Naive B cell (primary cell): ENCODE results near the gene PDE6G. TPM values are rescaled to one million over a fixed set of nuclear protein-coding genes. Genes with fewer than 3 reads are reported as not detected.
"Not testable (repeated sequence)": the region's sequence is repeated elsewhere in the genome, so short reads cannot be mapped to it uniquely, and the experiment has no call there.

ENCODE experiments used
- ATAC-seq, 2 donors: fragments of 150-1000 bp; cut with Tn5 transposase; 2 replicates each; pipeline ENCODE4 v1.10.0; 2021; ENCODE audit warnings: low read depth in 2 of 2, mild to moderate bottlenecking in 2 of 2, moderate library complexity in 2 of 2
- DNase-seq: peaks from one replicate; pipeline ENCODE4 v3.0.0; 2022
- H3K27ac Mint-ChIP-seq, 6 donors: one replicate each; pipeline ENCODE4 v1.8.0; 2020 to 2022; ENCODE audit warnings: mild to moderate bottlenecking in 6 of 6, mixed read lengths in 6 of 6, moderate library complexity in 5 of 6, inconsistent platforms in 2 of 6
- H3K27me3 Mint-ChIP-seq, 3 donors: one replicate each; pipeline ENCODE4 v1.8.0; 2021 to 2022; ENCODE audit warnings: mixed read lengths in 3 of 3, mild to moderate bottlenecking in 1 of 3
- H3K36me3 Mint-ChIP-seq, 2 donors: one replicate each; pipeline ENCODE4 v1.8.0; 2020 to 2022; ENCODE audit warnings: mixed read lengths in 2 of 2, inconsistent platforms in 1 of 2, mild to moderate bottlenecking in 1 of 2
- H3K4me1 Mint-ChIP-seq, 3 donors: one replicate each; pipeline ENCODE4 v1.8.0; 2020 to 2022; ENCODE audit warnings: mixed read lengths in 3 of 3, inconsistent platforms in 1 of 3, mild to moderate bottlenecking in 1 of 3, moderate library complexity in 1 of 3
- H3K4me3 Mint-ChIP-seq, 8 donors: one replicate each; pipeline ENCODE4 v1.8.0; 2020 to 2022; ENCODE audit warnings: mild to moderate bottlenecking in 8 of 8, mixed read lengths in 8 of 8, moderate library complexity in 8 of 8, inconsistent platforms in 2 of 8
- H3K9me3 Mint-ChIP-seq, 7 donors: one replicate each; pipeline ENCODE4 v1.8.0; 2020 to 2022; ENCODE audit warnings: mixed read lengths in 7 of 7, mild to moderate bottlenecking in 5 of 7, inconsistent platforms in 2 of 7, moderate library complexity in 1 of 7
- polyA plus RNA-seq, 6 donors: library from polyadenylated mRNA; unstranded; fragments of 300-500 nt; fragmentation: Illumina TruSeq; gene quantifications; one replicate each; pipeline ENCODE4 v1.2.3, GENCODE V29; 2021; ENCODE audit warnings: low read depth in 6 of 6

Gene PDE6G
- polyA plus RNA-seq, 6 donors from 2014 or later = 2.1 to 16.1 (median 5.1) TPM

DNA sequence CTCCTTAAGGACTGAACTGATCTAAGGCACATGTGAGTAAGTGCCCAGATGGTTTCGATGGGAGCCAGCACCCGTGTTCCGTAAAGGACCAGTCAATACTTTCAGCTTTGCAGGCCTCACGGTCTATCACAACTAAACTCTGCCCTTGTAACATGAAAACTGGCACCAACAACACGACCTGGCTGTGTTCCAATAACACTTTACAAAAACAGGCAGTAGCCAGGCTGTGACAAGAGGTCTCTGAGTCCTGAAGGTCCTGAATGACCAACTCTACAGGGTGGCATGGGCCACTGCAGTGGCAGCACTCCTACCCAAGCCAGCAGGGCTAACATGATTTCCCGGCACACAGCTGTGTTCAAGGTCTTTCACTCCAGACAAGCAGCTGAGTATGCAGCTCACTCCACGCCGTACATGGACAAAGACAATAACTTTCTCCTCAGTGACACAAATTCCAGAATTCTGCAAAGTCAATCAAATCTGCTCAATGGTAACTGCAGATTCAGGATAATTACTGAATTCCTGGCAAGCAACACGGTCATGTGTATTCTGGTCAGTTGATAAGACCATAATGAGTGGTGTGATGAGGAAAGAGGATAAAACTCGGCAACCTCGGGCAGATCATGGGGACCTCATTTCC, 34.7 kb downstream of the PDE6G start:
- Mint-ChIP-seq H3K9me3 (peaks cover 0 to 10% (median 7%) of the 10 kb centered on the region in 7 donors), H3K36me3 (peaks cover 26 to 29% of the 10 kb centered on the region in 2 donors), H3K4me3 (no peak overlapping the region), H3K4me1 (peaks cover 7 to 17% (median 17%) of the 10 kb centered on the region in 3 donors), H3K27me3 (no peaks in the 10 kb centered on the region), H3K27ac (peak overlapping the region in 1 of 6 donors; percentile 15)
- DNase-seq (no peak), ATAC-seq (no peak)

DNA sequence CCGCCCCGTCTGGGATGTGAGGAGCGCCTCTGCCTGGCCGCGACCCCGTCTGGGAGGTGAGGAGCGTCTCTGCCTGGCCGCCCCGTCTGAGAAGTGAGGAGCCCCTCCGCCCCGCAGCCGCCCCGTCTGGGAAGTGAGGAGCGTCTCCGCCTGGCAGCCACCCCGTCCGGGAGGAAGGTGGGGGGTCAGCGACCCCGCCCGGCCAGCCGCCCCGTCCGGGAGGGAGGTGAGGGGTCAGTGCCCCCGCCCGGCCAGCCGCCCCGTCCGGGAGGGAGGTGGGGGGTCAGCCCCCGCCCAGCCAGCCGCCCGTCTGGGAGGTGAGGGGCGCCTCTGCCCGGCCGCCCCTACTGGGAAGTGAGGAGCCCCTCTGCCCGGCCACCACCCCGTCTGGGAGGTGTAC, 38.0 kb downstream of the PDE6G start:
- H3K4me1 Mint-ChIP-seq = peaks cover 15 to 17% (median 16%) of the 10 kb centered on the region in 3 donors
- not testable (repeated sequence) for H3K27me3 Mint-ChIP-seq, DNase-seq, ATAC-seq, H3K9me3 Mint-ChIP-seq, H3K4me3 Mint-ChIP-seq, H3K27ac Mint-ChIP-seq
- peaks cover 7 to 12% of the 10 kb centered on the region in 2 donors for H3K36me3 Mint-ChIP-seq

DNA sequence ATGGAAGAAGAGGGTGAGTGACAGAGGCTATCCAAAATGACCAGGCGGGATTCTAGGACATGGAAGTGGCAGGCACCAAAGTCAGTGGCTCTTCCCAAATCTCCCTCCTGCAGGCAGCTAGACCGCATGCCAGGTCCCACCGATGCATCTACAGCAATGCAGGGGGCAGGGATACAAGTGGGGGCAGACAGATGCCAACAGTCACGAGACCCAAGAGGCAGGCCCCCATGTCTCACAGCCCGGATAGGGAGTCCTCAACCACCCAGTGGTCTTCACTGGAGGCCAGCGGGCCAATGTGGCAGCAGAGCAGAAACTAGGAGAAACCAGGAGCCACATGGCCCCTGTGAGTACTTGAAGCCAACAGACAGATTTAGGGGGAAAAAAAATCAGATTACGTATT, 39.5 kb downstream of the PDE6G start:
- H3K4me3 Mint-ChIP-seq = peak overlapping the region in 1 of 8 donors; percentile 42
- ATAC-seq (no peak), DNase-seq (no peak)
- no peak overlapping the region for H3K27ac Mint-ChIP-seq
- H3K9me3 Mint-ChIP-seq = peaks cover 0 to 1% (median 0%) of the 10 kb centered on the region in 7 donors
- no peaks in the 10 kb centered on the region for H3K27me3 Mint-ChIP-seq
- peaks cover 11 to 18% of the 10 kb centered on the region in 2 donors for H3K36me3 Mint-ChIP-seq
- H3K4me1 Mint-ChIP-seq = peaks cover 15 to 17% (median 16%) of the 10 kb centered on the region in 3 donors

DNA sequence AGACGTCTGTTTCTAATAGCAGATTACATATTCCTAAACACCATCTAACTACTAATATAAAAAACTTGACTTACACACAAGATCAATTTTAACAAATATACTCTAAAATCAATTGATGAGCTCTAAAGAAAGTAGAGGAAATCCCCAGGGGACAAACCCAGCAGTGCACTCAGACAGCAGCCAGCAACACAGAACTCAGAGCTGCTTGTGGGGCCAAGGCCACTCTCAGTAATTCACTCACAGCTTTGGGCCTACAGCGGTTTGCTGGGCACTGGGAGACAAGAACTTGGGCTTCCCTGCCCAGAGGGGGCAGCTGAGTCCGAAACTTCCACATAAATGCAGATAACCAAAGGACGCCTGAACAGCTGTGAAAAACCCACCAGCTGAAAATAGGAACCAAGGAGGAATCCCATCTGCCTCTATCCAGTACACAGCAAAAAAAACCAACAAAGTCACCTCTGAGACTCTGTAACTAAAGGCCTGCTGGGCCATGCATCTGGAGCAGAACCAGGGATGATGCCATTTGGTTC, 40.9 kb downstream of the PDE6G start:
- H3K36me3 Mint-ChIP-seq = peaks cover 4 to 10% of the 10 kb centered on the region in 2 donors
- H3K9me3 Mint-ChIP-seq = peaks cover 0 to 1% (median 0%) of the 10 kb centered on the region in 7 donors
- ATAC-seq (no peak), DNase-seq (no peak)
- H3K4me3 Mint-ChIP-seq = no peak overlapping the region
- H3K27ac Mint-ChIP-seq = no peak overlapping the region
- H3K27me3 Mint-ChIP-seq = no peaks in the 10 kb centered on the region
- H3K4me1 Mint-ChIP-seq = peaks cover 15 to 17% (median 16%) of the 10 kb centered on the region in 3 donors

DNA sequence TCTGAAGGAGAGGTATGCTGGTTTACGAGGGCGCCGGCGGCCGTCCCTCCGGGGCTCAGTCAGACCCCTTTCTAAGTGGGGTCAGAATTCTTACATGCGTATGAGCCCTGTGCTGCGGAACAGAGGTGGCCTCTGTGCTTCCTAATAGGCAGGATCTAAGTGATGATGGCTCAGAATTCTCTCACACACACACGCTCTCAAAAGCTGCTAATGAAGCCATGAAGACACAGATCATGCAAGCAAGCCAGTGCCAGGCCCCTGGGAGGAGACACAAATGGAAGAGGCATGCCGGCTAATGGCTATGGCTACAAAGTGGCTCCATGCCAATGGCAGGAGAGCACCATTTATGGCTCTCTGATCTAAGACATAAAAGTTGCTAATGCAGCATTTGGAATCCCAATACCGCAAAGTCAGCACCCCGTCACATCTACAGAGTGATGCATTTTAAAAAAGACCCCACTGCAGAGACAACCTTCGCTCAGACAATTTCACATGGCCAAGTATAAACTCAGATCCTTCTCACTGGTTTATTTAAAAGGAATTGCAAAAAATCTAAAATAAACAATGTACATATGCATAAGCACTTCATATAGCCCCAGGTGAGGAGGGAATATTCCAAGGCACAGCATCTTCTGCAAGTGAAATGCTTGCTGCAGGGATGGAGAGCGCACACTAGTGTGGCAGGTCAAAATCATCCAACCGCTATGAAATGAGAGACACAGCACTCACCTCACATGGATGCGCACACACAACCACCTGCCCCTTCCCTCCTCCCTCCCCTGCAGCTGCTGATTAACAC, 44.0 kb downstream of the PDE6G start:
- Mint-ChIP-seq H3K9me3 (peaks cover 0 to 1% (median 0%) of the 10 kb centered on the region in 7 donors), H3K27ac (no peak overlapping the region), H3K36me3 (peaks cover 6 to 8% of the 10 kb centered on the region in 2 donors)

DNA sequence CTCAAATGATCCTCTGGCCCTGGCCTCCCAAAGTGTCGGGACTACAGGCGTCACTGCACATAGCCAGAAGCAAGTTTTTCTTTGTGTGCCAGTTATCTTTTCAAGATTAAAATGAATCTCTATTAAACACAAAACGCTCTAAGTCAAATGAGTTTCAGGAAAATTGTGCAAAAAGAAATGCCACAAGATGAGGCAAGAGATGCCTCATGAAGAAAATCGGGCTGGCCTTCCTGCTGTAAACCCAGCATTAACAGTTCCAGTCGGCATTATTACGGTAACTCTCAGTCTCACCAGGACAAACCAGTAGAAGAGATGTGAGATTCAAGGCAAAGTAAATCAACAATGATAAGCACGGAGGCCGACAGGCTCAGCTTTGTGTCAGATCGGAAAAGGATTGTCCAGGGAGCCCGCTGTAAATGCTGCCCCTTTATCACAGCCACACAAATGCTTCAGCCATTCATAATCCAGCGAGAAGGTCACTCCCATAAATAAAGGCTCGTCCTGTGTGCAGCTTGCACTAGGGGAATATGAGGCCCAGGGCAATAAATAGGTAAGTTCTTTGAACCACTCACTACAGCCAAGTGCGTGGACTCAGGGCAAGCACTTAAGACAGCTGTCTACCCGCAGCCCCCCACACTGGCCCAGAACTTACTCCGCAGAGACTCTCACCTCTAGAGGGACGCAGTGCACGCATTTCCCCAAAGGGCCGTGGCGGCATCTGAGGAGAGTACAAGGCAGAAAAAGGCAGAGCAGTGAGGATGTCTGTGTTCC, 46.6 kb downstream of the PDE6G start:
- H3K4me1 Mint-ChIP-seq = peaks cover 6 to 9% (median 7%) of the 10 kb centered on the region in 3 donors
- no peak overlapping the region for H3K4me3 Mint-ChIP-seq
- no peaks in the 10 kb centered on the region for H3K9me3 Mint-ChIP-seq
- no peak for ATAC-seq
- peaks cover 6 to 18% of the 10 kb centered on the region in 2 donors for H3K36me3 Mint-ChIP-seq
- H3K27ac Mint-ChIP-seq = no peak overlapping the region
- DNase-seq = no peak
- no peaks in the 10 kb centered on the region for H3K27me3 Mint-ChIP-seq

More for the DNA sequence above, 44.0 kb downstream of the PDE6G start:
- no peak overlapping the region for H3K4me3 Mint-ChIP-seq
- ATAC-seq (no peak), DNase-seq (no peak)
- no peaks in the 10 kb centered on the region for H3K27me3 Mint-ChIP-seq
- H3K4me1 Mint-ChIP-seq = peaks cover 15 to 17% (median 16%) of the 10 kb centered on the region in 3 donors

DNA sequence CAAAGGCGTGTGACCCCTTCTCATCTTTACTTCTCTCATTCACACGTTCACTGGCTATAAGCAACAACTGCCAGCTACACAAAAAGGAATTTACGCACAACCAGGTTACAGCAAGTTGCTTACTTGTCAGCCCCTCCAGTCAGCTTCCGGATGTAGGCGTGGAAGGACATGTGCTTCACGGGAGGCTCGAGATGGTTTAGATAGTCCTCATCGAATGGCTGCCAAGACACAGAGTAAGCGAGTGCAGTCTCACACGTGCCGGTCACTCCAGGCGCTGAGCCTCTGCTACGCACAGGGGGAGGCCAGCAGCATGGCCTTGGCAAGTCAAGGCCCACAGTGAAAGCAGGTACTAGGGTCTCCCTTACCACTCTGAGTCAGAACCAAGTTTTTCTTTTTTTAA, 47.7 kb downstream of the PDE6G start:
- no peak overlapping the region for H3K27ac Mint-ChIP-seq
- H3K4me3 Mint-ChIP-seq = no peak overlapping the region
- ATAC-seq = no peak

DNA sequence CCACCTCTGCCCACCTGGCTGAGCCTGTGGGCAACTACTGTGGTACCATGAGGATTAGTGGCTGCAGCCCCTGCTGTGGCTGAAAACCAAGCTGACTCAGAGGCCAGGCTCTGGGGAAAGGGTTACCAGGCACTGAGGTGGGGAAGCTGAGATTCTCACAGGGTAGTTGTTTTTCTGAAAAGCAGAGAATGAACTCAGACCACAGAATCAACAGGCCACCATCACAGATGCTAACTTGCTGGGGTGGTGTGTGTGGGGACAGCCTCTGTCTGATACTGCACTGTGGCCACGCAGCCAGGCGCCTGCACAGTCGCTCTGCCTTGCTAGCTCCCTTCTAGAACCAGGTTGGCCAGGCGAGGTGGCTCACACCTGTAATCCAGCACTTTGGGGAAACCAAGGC, 48.3 kb downstream of the PDE6G start:
- DNase-seq (no peak), ATAC-seq (no peak)
- no peak overlapping the region for H3K4me3 Mint-ChIP-seq
- H3K27ac Mint-ChIP-seq = no peak overlapping the region
- H3K36me3 Mint-ChIP-seq = peaks cover 13 to 25% of the 10 kb centered on the region in 2 donors
- no peaks in the 10 kb centered on the region for H3K9me3 Mint-ChIP-seq
- no peaks in the 10 kb centered on the region for H3K4me1 Mint-ChIP-seq
- H3K27me3 Mint-ChIP-seq = no peaks in the 10 kb centered on the region

More for the DNA sequence above, 47.7 kb downstream of the PDE6G start:
- Mint-ChIP-seq H3K27me3 (no peaks in the 10 kb centered on the region), H3K36me3 (peaks cover 13 to 25% of the 10 kb centered on the region in 2 donors), H3K4me1 (peaks cover 0 to 2% (median 0%) of the 10 kb centered on the region in 3 donors), H3K9me3 (no peaks in the 10 kb centered on the region)
- no peak for DNase-seq

DNA sequence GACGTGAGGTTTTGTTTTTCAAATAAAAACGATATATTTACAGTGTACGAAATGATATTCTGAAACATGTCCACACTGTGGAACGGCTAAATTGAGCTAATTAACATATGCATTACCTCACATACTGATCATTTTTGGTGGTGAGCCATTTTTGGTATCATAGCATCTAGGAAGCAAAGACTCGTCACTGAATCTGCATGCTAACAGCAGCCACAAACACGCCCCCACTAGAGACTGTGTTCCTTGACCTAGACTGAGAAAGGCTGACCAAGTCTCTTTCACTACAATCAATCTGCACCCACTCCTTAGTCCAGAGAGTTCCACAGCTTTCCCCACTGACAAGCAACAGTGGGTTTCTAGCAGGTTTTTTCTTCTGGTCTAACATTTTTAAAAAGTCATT, 48.9 kb downstream of the PDE6G start:
- Mint-ChIP-seq H3K27me3 (no peaks in the 10 kb centered on the region), H3K36me3 (peaks cover 11 to 23% of the 10 kb centered on the region in 2 donors), H3K9me3 (no peaks in the 10 kb centered on the region), H3K27ac (no peak overlapping the region), H3K4me1 (no peaks in the 10 kb centered on the region), H3K4me3 (no peak overlapping the region)
- ATAC-seq (no peak), DNase-seq (no peak)

DNA sequence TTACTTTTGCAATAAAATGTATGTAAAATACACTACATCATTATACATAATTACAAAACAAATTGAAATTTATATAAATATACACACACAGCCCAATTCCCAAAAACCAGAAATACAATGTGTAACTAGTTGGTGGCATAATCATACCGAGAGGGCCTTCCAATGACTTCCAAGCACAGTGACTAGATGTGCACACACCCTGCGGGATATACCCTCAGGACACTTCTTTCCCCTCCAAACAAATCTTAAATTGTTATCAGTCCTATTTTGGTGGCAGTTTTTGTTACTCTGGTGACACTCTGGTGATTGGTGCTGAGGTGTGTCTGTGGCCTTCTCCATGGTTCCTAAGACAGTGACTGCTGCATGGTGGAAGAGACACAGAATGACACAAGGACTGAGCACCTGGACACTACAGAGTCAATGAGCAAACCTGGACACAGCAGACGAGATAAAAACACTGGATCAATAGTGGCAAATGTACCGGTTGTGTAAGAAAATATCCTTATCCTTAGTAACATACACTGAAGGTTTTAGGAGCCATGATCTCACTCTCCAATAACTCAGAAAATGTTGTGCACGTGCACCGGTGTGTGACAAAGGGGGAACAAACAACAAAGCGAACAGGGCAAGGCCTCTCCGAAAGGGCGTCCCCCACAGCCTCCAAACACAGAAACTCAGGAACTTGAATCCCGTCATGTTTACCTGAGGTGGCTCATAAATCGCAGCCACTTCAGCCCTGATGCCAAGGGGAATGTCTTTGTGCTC, 52.3 kb downstream of the PDE6G start:
- Mint-ChIP-seq H3K27ac (no peak overlapping the region), H3K27me3 (no peaks in the 10 kb centered on the region), H3K4me1 (peaks cover 7 to 25% (median 8%) of the 10 kb centered on the region in 3 donors), H3K4me3 (no peak overlapping the region), H3K36me3 (peaks cover 7 to 22% of the 10 kb centered on the region in 2 donors), H3K9me3 (no peaks in the 10 kb centered on the region)
- no peak for ATAC-seq
- no peak for DNase-seq

DNA sequence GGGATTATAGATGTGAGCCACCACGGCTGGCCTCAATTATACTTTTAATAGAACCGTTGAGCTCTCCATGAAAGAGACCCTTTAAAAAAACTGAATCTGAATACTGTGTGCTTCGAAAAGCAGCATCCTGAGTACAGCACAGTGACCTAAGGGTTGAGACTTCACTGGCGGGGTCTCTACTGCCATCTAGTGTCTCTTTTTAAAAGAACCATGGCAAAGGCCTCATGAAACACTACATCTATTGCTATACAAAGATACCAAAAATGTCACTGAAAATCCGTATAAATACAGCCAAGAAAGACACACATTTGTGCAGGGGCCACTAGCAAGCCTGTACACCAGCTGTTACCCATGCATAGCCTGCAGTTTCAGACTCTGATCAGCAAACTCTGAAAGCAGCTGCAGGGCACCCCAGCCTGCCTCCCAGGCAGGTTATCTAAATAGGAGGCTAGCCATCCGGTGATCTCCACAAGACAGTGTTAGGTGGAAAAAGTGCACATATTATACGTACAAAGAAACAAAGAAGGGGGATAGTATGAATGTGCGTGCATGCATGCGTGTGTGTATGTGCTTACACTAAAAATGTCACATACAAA, 54.7 kb downstream of the PDE6G start:
- no peaks in the 10 kb centered on the region for H3K27me3 Mint-ChIP-seq
- ATAC-seq = peak; percentile 40 to 52
- peak overlapping the region in 3 of 6 donors; percentile 6 to 79 (median 47) for H3K27ac Mint-ChIP-seq
- peak overlapping the region in 1 of 8 donors; percentile 21 for H3K4me3 Mint-ChIP-seq
- peaks cover 7 to 18% of the 10 kb centered on the region in 2 donors for H3K36me3 Mint-ChIP-seq
- H3K9me3 Mint-ChIP-seq = no peaks in the 10 kb centered on the region
- H3K4me1 Mint-ChIP-seq = peaks cover 17 to 48% (median 18%) of the 10 kb centered on the region in 3 donors
- peak; percentile 58 for DNase-seq
